GM18520 (cell line): ENCODE data around the gene LCN12.

Experiments
- ATAC-seq: cut with Tn5 transposase; IDR thresholded peaks from one replicate; pipeline ENCODE4 v1.9.1; 2021; ENCODE audit not compliant: unreplicated experiment

LCN12 gene, protein sequence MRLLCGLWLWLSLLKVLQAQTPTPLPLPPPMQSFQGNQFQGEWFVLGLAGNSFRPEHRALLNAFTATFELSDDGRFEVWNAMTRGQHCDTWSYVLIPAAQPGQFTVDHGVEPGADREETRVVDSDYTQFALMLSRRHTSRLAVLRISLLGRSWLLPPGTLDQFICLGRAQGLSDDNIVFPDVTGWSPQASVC

DNA sequence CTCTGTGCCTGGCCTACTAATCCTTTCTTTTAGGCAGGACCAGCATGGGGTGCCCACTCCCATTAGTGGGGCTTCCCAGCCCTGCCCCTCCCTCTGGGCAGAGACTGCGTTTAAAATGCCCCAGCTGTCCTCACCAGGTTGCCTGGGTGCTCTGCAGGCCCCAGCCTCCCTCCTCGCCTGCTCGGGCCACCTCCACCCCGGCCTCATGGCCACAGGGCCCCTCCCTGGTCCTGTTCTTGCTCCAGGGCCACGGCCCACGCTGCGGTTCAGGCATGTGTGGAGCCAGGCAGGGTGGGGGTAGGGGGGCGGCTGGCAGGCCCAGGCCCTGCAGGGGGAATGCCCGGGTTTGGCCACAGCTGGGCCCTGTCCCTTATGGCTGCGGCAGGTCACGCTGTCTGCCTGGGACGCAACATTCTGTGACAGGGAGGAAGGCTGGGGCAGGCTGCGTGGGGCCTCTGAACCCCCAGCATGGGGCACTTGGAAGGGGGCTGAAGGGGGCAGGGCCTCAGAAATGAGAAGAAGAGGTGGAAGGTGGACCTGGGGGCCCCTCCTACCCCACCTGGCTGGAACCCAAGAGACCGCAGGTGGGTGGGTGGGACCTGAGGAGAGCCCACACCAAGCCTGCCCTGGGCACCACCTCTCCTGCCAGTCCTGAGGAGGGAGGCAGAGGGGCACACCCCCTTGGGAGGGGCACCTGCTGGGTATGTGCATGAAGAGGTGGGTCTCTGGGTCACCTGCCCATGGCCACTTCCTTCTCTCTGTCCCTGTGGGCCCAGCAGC is at the start of gene LCN12:
Gene LCN12 (plus strand): TSS at position 733 of the 780 bp plus-strand sequence. CDS start 55 bp downstream, outside the sequence.
- ATAC-seq, result no peak

DNA sequence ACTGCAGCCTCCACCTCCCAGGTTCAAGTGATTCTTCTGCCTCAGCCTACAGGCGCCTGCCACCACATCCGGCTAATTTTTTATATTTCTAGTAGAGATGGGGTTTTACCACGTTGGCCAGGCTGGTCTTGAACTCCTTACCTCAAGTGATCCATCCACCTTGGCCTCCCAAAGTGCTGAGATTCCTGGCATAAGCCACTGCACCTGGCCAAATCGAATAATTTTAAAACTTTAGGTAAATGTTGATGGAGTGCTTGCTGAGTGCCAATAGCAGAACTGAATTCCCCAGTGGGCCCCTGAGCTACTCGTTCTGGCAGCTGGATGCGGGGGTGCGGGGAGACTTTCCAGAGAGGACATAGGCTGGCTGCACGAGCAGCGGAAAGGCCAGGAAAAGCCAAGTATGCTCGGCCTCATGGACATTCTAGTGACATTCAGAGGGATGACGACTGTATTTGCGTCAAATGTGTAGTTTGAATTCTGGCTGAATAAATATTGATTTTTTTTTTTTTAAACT is 49.0 kb upstream of the LCN12 start:
- ATAC-seq, result no peak

DNA sequence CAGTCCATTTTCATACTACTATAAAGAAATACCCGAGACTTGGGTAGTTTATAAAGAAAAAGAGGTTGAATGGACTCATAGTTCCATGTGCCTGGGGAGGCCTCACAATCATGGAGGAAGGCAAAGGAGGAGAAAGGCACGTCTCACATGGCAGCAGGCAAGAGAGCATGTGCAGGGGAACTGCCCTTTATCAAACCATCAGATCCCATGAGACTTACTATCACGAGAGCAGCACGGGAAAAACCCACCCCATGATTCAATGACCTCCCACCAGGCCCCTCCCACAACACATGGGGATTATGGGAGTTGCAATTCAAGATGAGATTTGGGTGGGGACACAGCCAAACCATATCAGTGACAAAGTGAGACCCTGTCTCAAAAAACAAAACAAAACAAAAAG is 45.8 kb upstream of the LCN12 start:
- ATAC-seq, result no peak

DNA sequence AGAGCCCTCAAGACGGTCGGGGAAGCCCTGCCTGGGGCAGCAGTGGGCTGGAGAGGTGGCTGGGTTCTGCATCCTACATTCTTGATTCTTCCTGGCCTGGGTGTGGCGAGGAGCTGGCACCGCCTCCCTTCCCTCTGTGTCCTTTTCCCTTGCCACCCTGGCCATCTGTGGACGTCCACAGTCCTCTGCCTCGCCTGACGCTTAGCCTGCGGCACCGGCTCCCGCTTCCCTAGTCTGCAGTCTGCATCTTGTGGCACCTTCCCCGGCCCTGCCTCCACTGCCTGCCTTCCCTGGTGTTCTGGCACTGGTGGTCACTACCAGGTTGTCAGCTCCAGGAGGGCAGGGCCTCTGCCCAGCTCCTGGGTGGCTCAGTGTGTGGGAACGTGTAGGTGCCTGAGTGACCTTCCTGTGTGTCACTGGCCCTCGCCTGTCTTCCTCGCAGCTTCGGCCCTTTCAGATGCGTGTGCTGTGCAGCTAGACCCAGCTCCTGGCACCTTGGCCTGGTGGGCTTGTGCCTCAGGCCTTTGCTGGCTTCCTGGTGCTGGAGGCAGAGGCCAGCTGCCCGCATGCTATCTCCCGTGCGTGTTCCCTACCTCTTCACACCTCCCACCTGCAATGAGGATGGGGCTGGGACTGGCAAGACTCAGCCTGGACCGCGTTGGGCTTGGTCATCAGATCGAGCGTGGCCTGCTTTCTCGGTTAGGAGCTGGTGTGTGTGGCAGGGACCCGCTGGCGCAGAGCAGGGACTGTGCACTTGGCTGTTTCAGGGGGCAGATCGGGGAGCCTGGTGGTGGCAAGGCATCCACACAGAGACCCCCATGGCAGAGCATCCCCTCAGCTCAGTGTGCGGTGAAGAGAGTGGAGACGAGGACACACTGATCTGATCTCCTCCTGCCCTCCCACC is 44.8 kb upstream of the LCN12 start:
- no peak for ATAC-seq

DNA sequence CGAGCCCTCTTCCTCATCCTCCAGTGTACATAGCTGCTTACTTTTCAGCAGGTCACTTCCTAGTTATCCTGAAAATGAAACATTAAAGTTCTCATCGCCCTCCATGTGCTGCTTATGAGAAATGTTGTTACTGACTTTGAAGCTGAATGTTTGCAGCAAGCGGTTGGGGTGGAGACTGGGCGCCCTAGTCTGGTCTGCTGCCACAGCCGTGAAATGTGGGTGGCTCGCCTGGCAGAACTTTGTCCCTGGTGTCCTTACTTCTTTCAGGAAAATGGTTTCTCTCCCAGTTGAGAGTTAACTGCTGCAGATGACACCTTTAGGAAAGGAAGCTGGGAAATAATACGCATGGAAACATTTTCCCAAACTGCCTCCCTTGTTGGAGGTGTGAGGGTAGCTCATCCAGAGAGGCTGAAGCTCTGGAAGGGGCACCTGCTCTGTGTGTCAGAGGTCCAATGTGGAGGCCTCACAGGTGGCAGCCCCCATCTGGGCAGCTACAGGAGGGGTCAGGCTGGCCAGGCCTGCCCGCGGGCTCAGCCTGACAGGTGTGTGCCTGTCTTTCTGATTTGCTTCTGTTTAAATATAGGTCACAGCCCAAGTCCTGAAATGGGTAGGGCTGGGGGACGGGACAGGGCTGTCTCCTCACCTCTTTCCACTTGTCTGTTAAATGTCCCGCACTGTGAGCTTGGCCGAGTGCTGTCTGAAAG is 41.7 kb upstream of the LCN12 start:
- ATAC-seq, result no peak

DNA sequence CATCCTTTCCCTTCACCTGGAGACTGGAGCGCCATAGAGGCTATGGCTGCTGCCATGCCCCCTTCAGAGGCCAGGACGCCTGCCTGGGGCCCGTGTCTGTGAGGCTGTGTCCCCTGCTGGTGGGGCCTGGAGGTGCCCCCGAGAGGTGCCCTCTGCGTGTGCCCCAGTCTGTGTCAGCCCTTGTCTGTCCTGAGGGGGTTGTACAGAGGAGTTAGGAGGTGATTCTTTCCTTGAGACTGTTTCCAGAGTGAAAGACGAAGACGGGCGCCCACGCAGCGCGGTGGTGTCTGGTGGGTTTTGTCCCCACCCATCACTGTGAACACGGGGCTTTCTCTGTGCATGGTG is 41.2 kb upstream of the LCN12 start:
- ATAC-seq, result no peak

DNA sequence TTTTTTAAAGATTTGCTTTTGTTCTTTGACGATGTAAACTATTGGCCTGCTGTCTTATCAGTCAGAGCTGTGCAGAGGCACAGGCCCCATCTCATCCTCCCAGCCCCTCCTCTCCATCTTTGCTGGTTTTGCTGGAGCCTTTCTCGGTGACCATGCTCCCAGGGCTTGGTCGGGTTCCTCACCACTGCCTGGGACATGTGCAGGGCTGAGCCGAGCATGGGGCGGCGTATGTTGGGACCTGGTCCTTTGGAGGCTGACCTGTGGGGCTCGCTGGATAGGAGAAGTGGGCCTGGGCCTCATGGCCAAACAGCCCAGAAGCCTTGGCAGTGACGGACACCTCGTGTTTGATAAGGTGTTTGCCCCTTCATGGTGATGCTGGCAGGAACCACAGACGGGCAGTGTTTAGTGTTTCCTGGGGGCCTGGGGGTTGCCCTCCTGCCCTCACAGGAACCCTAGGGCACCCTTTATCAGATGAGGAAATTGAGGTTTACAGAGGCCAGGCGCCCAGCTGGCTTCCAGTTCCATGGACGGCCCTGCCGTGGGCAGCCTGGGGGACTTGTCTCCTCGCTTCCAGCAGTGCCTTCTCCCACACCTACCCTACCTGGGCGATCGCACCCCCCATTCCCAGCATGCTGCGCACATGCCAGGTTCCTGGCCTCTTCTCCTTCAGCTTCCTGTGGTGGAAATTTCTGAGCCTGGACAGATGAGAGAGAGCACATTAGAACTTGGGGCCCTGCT is 38.2 kb upstream of the LCN12 start:
- no peak for ATAC-seq

DNA sequence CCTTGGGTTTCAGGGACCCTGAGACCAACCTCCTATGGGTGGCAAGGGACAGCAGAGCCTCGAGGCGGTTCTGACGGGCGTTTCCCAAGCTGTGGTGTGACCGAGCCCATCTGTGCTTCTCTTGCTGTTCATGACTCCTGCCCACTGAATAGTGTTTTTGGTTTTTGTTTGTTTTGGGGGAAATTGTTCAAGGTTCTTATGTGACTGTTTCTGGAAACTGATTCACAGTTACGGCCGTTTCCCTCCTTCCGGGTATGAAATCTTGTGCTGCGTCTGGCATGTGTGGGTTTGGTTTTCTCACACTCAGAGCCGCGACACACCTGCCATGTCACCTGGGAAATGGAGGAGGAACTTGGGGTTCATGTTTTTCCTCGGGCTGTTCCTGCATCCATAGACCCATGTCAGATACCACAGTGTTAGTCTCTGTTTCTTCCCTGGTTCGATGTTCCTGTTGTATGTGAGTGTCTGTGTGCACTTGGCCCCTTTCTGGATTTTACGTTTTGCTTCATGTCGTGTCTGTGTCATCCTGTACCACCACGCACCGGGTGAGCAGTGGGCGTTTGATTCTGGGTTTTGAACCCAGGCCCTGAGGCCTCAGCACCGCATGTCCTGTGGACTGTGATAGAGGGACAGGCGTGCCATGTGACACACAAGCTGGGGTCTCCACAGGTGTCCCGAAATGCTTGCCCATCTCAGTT is 36.3 kb upstream of the LCN12 start:
- no peak for ATAC-seq

DNA sequence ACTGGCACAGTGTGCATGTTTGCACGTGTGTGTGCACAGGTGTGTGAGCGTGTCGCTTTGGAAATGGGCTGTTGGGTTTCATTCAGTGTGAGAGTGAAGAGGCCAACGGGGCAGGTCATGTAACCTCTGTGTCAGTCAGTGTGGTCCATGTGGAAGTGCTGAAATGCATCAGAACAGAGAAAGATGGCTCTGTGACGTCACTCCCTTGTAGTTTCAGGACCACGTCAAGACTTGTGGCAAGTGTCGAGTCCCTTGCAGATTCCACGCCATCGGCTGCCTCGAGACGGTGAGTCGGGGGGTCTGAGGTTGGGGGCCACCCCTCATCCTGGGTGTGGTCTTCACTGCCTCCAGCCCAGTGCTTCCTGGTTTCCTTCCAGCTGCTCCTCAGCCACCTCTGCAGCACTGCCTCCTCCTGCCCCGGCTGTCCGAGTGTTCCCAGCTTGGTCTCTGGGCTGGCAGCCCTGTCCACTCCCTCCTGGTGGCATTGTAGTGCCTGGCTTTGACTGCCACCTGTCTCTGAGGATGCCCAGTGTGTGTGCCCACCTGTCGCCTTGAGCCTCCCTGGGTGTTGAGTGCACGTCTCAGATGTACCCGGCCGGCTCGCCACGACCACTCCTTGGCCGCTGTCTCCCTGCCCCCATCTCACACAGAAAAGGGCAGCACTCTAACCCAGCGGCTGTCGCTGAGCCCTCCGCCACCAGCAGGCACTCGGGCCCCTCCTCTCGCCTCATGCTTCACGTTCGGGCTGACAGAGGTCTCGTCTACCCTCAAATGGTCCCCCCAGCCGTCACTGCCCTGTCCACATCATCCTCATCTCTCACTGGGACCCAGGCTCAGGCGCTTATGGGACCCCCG is 35.5 kb upstream of the LCN12 start:
- no peak for ATAC-seq

DNA sequence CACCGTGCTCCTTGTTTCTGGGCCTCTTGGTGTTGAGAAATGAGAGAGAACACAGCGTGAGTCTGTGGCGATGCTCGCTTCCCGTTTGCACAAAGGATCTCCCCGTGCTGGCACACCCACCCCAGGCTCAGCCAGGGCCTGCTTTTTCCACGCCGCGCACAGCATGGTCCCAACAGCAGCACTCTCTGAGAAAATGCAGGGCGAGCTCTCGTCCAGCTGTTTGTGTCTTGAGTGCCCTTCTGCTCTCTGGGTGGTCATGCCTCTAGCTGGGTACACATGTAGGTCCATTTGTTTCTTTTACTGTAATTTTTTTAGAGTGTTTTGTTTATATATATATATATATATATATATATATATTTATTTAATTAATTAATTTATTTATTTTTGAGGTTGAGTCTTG is 34.2 kb upstream of the LCN12 start:
- no peak for ATAC-seq

DNA sequence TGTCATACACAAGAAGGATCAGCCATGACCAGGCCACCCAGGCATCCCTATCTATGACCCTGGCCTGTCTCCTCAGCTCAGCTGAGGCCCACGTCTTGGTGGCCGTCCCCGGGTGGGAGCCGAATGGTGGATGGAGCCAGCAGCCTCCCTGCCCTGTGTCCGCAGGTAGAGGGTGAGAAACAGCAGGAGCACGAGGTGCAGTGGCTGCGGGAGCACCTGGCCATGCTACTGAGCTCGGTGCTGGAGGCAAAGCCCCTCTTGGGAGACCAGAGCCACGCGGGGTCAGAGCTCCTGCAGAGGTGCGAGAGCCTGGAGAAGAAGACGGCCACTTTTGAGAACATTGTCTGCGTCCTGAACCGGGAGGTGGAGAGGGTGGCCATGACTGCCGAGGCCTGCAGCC is 32.0 kb upstream of the LCN12 start:
- ATAC-seq, result no peak

DNA sequence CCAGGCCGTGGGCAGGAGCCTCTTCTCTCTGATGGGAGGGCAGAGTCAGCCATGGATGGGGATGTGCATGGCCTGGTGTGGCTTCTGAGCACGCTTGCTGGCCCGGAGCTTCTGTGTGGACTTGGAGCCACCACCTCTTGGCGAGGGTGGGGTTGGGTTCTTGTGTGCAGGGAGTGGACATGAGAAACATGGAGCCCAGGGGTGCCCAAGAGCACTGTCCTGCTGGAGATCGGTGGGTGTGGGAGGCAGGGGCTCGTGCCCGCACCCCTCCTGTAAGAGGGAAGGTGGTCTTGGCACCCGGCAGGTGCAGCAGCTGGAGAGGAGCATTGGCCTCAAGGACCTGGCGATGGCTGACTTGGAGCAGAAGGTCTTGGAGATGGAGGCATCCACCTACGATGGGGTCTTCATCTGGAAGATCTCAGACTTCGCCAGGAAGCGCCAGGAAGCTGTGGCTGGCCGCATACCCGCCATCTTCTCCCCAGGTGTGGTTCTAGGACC is 31.3 kb upstream of the LCN12 start:
- ATAC-seq, result no peak

DNA sequence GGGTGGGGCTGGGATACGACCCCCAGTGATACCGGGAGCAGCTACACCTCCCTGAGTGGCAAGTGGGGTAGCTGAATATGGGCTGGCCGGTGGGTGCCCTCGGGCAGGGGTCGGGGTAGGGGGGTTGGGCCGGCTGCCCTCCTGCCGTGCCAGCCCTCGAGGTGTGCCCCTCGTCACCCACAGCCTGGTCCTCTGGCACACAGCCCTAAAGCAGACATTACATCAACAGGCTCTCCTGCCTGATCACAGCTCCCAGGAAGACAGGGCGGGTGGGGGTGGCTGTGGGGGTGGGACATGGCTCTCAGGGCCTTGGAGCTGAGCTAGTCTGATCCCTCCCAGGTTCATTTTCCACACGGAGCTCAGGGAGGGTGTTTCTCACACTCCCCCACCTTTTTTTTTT is 30.8 kb upstream of the LCN12 start:
- no peak for ATAC-seq

DNA sequence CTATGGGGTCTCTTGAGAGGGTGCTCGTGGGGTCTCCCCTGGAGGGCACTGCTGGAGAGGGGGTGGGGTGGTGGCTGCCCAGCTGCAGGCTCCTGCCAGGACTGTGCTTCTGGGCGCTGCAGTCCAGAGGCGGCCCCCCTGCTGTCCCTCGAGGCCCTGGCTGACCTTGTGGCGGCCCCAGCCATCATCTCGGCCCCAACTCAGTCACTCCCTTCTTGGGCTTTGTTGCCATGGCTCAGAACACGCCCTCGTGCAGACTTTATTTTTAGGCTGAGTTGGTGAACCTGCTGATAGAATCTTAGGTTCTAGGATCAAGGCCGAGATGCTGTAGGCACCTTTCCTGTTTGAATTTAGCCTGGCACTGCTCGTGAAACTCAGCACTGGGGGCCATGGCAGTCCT is 30.4 kb upstream of the LCN12 start:
- no peak for ATAC-seq

DNA sequence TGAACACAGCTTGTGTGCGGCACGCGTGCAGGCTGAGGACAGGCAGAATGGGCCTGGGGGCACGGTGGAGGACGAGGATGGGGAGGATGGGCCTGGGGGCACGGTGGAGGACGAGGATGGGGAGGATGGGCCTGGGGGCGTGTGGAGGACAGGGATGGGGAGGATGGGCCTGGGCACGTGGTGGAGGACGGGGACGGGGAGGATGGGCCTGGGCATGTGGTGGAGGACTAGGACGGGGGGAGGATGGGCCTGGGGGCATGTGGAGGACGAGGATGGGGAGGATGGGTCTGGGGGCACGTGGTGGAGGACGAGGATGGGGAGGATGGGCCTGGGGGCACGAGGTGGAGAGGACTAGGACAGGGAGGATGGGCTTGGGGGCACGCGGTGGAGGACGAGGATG is 29.5 kb upstream of the LCN12 start:
- no peak for ATAC-seq

DNA sequence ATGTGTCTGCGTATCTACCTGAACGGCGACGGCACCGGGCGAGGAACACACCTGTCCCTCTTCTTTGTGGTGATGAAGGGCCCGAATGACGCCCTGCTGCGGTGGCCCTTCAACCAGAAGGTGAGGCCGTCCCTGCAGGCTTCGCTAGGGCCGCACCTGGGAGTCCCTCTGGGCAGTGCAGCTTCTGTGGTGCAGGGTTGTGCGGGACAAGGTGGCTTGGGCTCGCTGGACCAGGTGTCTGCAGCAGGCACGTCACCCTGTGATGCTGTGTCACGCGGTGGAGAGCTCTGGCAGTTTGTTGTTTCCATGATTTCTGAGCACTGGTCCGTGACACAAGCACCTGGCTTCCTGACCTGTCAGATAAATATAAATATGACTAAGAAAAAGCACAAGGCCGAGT is 28.2 kb upstream of the LCN12 start:
- ATAC-seq, result no peak

DNA sequence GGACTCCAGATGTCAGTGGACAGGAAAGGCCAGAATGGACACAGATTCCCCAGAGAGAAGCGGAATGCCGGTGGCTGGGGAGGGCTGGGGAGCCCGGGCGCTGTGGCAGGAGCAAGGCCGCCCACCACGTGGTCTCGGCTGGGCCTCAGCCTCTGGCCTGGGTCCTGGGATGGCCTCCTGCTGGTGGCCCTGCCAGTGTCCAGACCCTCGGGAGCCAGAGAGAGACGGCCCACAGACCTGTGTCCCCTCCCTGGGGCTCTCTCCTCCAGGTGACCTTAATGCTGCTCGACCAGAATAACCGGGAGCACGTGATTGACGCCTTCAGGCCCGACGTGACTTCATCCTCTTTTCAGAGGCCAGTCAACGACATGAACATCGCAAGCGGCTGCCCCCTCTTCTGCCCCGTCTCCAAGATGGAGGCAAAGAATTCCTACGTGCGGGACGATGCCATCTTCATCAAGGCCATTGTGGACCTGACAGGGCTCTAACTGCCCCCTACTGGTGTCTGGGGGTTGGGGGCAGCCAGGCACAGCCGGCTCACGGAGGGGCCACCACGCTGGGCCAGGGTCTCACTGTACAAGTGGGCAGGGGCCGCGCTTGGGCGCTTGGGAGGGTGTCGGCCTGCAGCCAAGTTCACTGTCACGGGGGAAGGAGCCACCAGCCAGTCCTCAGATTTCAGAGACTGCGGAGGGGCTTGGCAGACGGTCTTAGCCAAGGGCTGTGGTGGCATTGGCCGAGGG is 26.5 kb upstream of the LCN12 start:
- no peak for ATAC-seq

DNA sequence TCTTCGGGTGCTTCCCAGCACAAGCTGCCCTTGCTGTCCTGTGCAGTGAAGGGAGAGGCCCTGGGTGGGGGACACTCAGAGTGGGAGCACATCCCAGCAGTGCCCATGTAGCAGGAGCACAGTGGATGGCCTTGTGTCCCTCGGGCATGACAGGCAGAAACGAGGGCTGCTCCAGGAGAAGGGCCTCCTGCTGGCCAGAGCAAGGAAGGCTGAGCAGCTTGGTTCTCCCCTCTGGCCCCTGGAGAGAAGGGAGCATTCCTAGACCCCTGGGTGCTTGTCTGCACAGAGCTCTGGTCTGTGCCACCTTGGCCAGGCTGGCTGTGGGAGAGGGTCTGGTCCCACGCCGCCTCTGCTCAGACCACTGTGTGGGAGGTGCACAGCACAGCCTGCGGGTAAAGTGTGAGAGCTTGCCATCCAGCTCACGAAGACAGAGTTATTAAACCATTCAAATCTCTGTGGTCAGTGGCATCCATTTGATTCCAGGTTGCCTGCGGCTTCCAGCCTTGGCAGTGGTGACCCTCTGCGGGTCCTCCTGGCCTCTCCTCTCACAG is 25.8 kb upstream of the LCN12 start:
- ATAC-seq, result no peak
